Brain microvascular endothelial cell (primary cell): ENCODE data around the gene CIT.

Experiments used
- DNase-seq: peaks from one replicate; pipeline ENCODE4 v3.0.0-alpha.2; 2020
- H3K27ac ChIP-seq: fragments of 250-450 bp; sonication (Bioruptor Pico); 2 replicates; pipeline ENCODE4 v1.5.1; 2020; ENCODE audit warnings: mild to moderate bottlenecking, moderate library complexity
- H3K27me3 ChIP-seq: fragments of 250-450 bp; sonication (Bioruptor Pico); replicated peaks from 2 replicates; pipeline ENCODE4 v1.5.1; 2020; ENCODE audit warnings: mild to moderate bottlenecking
- H3K36me3 ChIP-seq: fragments of 250-450 bp; sonication (Bioruptor Pico); replicated peaks from 2 replicates; pipeline ENCODE4 v1.5.1; 2020; ENCODE audit warnings: mild to moderate bottlenecking
- H3K4me3 ChIP-seq: 2 replicates; pipeline ENCODE4 v1.5.1; 2011; ENCODE audit warnings: low read depth, mild to moderate bottlenecking, control low read depth, low read length, moderate library complexity
- CTCF ChIP-seq: IDR thresholded peaks from 2 replicates; pipeline ENCODE4 v1.5.1; 2011; ENCODE audit warnings: low read depth, mild to moderate bottlenecking, moderate library complexity, low read length, control low read depth, inconsistent platforms; ENCODE audit errors: missing control alignments
- in situ Hi-C: cut with HindIII; loops from 2 replicates; pipeline ENCODE4 v1.10.0; 2017; ENCODE audit warnings: low sequenced_read_pairs, low pct_ligation_motif_present

Gene CIT

GRCh38 chr12:119692410-119692809 lies 184.7 kb downstream of the CIT start:
- H3K36me3 ChIP-seq = no peaks in the 10 kb centered on the region
- H3K27ac ChIP-seq = no peak overlapping the region
- no peaks in the 10 kb centered on the region for H3K27me3 ChIP-seq
- DNase-seq = no peak
- no peak overlapping the region for H3K4me3 ChIP-seq
- no peak for TF ChIP-seq CTCF
- in situ Hi-C loops = no loop called here

- no peak for DNase-seq
- no peak overlapping the region for H3K27ac ChIP-seq
- TF ChIP-seq CTCF = no peak
- H3K4me3 ChIP-seq = no peak overlapping the region
- no peaks in the 10 kb centered on the region for H3K36me3 ChIP-seq
- in situ Hi-C loops = no loop called here
- no peaks in the 10 kb centered on the region for H3K27me3 ChIP-seq
Observed at GRCh38 chr12:119691202-119691810, 185.8 kb downstream of the CIT start.

- TF ChIP-seq CTCF = no peak
- in situ Hi-C loops = no loop called here
Observed at GRCh38 chr12:119689935-119690500, 187.1 kb downstream of the CIT start.

GRCh38 chr12:119687879-119688278 lies 189.2 kb downstream of the CIT start:
- Histone ChIP-seq H3K27me3 (no peaks in the 10 kb centered on the region), H3K36me3 (no peaks in the 10 kb centered on the region), H3K27ac (no peak overlapping the region), H3K4me3 (no peak overlapping the region)
- no peak for TF ChIP-seq CTCF
- in situ Hi-C loops = no loop called here
- no peak for DNase-seq

More at GRCh38 chr12:119689935-119690500, 187.1 kb downstream of the CIT start:
- Histone ChIP-seq H3K27ac (no peak overlapping the region), H3K4me3 (no peak overlapping the region), H3K27me3 (no peaks in the 10 kb centered on the region), H3K36me3 (no peaks in the 10 kb centered on the region)
- no peak for DNase-seq

GRCh38 chr12:119687406-119687805 lies 189.7 kb downstream of the CIT start:
- H3K4me3 ChIP-seq = no peak overlapping the region
- in situ Hi-C loops = no loop called here

More at GRCh38 chr12:119687406-119687805, 189.7 kb downstream of the CIT start:
- Histone ChIP-seq H3K27ac (no peak overlapping the region), H3K27me3 (no peaks in the 10 kb centered on the region), H3K36me3 (peaks cover 1% of the 10 kb centered on the region)
- no peak for TF ChIP-seq CTCF
- peak; percentile 8 for DNase-seq
